Muscle of leg (tissue), 11 donors: ENCODE data around the gene SYT15. TPM values are rescaled to one million over a fixed set of nuclear protein-coding genes. Genes with fewer than 3 reads are reported as not detected.
"Not testable (repeated sequence)": the region's sequence is repeated elsewhere in the genome, so short reads cannot be mapped to it uniquely, and the experiment has no call there.

Experiments used
- DNase-seq: peaks from one replicate; pipeline ENCODE4 v3.0.0; 2013
- H3K27ac ChIP-seq: one replicate; pipeline ENCODE4 v1.5.1; 2013; ENCODE audit warnings: mild to moderate bottlenecking, low read length, control low read depth
- H3K27me3 ChIP-seq: one replicate; pipeline ENCODE4 v1.6.1; 2013; ENCODE audit warnings: low read length; ENCODE audit not compliant: control insufficient read depth, insufficient read depth
- H3K36me3 ChIP-seq: one replicate; pipeline ENCODE4 v1.6.1; 2013; ENCODE audit warnings: low read length; ENCODE audit not compliant: control insufficient read depth, insufficient read depth
- H3K4me1 ChIP-seq: one replicate; pipeline ENCODE4 v1.6.1; 2013; ENCODE audit warnings: low read length; ENCODE audit not compliant: control insufficient read depth, insufficient read depth
- H3K4me3 ChIP-seq: one replicate; pipeline ENCODE4 v1.5.1; 2013; ENCODE audit warnings: low read length, control low read depth
- H3K9me3 ChIP-seq: replicated peaks from 2 replicates; pipeline ENCODE4 v1.6.1; 2013; ENCODE audit warnings: low read depth, low read length; ENCODE audit not compliant: control insufficient read depth
- WGBS: methylation state at CpG from one replicate; pipeline ENCODE4 v1.1.5; 2013; ENCODE audit warnings: missing lambda C conversion rate; ENCODE audit not compliant: insufficient coverage; 5-methylcytosine and 5-hydroxymethylcytosine counted together
- polyA plus RNA-seq, 8 donors: library from polyadenylated mRNA; unstranded; fragments of 120-200 nt; gene quantifications; one replicate each; pipeline versions ENCODE4 v1.2.1 to v1.2.3, GENCODE V29; 2013; ENCODE audit warnings: inconsistent platforms in 1 of 8, low replicate concordance in 1 of 8; ENCODE audit not compliant: insufficient read length in 8 of 8, insufficient read depth in 1 of 8
- total RNA-seq: library from RNA; stranded (reverse); fragments of 120-200 nt; gene quantifications from one replicate; pipeline ENCODE4 v1.2.4, GENCODE V29; 2013

SYT15 gene
- total and polyA plus RNA-seq, 9 donors = 1.1 to 5.2 (median 3.8) TPM

- H3K4me1 ChIP-seq, H3K27ac ChIP-seq, H3K9me3 ChIP-seq, H3K36me3 ChIP-seq, H3K27me3 ChIP-seq, DNase-seq, H3K4me3 ChIP-seq: not testable (repeated sequence)
- no CpG with 5 or more reads among the region's 13 CpGs for WGBS
These were observed 14.4 kb downstream of the SYT15 start for GRCh38 chr10:46593307-46593706.

- no CpG with 5 or more reads among the region's 6 CpGs for WGBS
- not testable (repeated sequence) for H3K9me3 ChIP-seq, H3K27ac ChIP-seq, H3K4me1 ChIP-seq, H3K4me3 ChIP-seq, H3K27me3 ChIP-seq, H3K36me3 ChIP-seq, DNase-seq
These were observed 15.6 kb downstream of the SYT15 start for GRCh38 chr10:46594453-46595063.

- not testable (repeated sequence) for H3K36me3 ChIP-seq, H3K9me3 ChIP-seq, H3K4me3 ChIP-seq, H3K4me1 ChIP-seq, H3K27me3 ChIP-seq, H3K27ac ChIP-seq
- WGBS = no CpG with 5 or more reads among the region's 4 CpGs
- DNase-seq = peak; percentile 48
These were observed 17.6 kb downstream of the SYT15 start for GRCh38 chr10:46596570-46596969.

DNA sequence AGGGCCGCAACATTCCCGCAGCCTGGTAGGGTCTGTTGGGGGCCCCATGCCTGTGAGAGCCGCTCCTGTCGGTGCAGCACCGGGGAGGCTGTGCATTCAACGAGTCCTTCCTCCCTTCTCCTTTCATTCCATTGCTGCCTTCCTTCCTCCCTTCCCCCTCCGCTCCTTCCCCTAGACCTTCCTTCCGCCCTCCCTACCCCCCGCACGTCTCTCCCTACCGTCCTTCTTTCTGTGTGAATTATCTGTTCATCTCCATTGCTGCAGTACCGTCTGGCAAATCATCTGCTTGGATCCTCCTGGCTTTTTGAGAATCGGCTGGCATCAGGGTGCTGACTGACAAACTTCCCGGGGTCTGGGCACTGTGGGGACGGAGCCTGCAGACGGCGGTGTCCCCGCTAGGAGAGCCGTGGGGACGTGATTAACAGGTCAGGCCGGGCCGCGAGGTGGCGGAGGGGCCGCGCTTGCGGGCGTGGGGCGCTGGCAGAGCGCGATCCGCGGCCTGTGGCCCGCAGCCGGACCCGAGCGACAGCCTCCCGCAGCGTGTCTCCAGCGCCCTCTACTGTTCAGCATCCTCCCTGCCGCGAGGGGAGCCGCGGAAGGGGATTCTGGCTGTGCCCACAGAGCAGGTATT, 18.8 kb downstream of the SYT15 start:
- peak overlapping the region; percentile 5 for H3K4me3 ChIP-seq
- WGBS = no CpG with 5 or more reads among the region's 44 CpGs
- H3K27ac ChIP-seq, H3K4me1 ChIP-seq, H3K27me3 ChIP-seq, H3K9me3 ChIP-seq, DNase-seq, H3K36me3 ChIP-seq: not testable (repeated sequence)

GRCh38 chr10:46600516-46600915, 21.6 kb downstream of the SYT15 start:
- H3K4me1 ChIP-seq, H3K27me3 ChIP-seq, H3K36me3 ChIP-seq, H3K9me3 ChIP-seq, DNase-seq, H3K27ac ChIP-seq, H3K4me3 ChIP-seq: not testable (repeated sequence)
- whole genome bisulfite sequencing = no CpG with 5 or more reads among the region's 1 CpG

DNA sequence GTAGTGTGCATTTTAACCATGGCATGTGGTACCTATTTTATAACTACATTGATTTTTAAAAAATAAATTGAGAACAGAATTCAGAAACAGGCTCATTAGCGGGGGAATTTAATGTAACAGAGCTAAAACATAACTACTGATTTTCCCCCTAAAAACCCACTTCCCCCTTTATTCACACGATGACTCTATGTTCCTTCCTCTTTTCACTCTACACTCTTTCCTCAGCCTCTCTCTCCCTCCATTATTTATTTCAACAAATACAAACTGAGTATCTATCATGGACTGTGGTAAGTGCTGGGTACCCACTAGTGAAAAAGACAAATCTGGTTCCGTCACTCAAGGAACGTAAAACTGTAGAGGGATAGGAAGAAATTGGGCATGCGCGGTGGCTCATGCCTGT, 36.6 kb downstream of the SYT15 start:
- H3K27me3 ChIP-seq, H3K36me3 ChIP-seq, DNase-seq, H3K27ac ChIP-seq, H3K9me3 ChIP-seq, H3K4me3 ChIP-seq, H3K4me1 ChIP-seq: not testable (repeated sequence)
- no CpG with 5 or more reads among the region's 6 CpGs for WGBS

GRCh38 chr10:46616227-46616626, 37.3 kb downstream of the SYT15 start:
- WGBS = no CpG with 5 or more reads among the region's 3 CpGs
- H3K4me1 ChIP-seq, H3K27me3 ChIP-seq, H3K4me3 ChIP-seq, DNase-seq, H3K9me3 ChIP-seq, H3K36me3 ChIP-seq, H3K27ac ChIP-seq: not testable (repeated sequence)

DNA sequence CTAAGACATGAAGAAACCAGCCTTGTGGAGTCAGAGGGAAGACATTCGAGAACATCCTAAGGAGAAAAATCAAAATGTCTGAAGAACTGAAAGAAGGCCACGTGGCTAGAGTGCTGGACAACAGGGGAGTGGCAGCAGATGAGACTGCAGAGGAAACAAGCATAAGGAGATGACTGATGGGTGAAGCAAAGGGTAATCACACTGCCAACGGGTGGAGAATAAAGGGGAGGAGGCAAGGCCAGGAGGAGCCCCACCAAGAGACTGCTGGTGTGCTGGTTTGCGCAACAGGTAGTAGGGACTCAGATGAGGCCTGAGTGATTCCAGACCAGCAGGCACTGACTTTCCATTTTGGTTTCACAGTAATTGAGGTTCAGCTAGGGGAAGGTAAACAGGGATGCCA, 38.2 kb downstream of the SYT15 start:
- not testable (repeated sequence) for H3K36me3 ChIP-seq, H3K9me3 ChIP-seq, DNase-seq, H3K4me3 ChIP-seq, H3K27ac ChIP-seq, H3K4me1 ChIP-seq, H3K27me3 ChIP-seq
- WGBS = 71% methylated on average over 1 of the region's 4 CpGs

- not testable (repeated sequence) for H3K36me3 ChIP-seq, H3K4me3 ChIP-seq, DNase-seq, H3K27ac ChIP-seq, H3K9me3 ChIP-seq, H3K27me3 ChIP-seq, H3K4me1 ChIP-seq
- WGBS = no CpG with 5 or more reads among the region's 3 CpGs
These were observed 39.0 kb downstream of the SYT15 start for GRCh38 chr10:46617913-46618312.

GRCh38 chr10:46623899-46624654, 45.1 kb downstream of the SYT15 start:
- not testable (repeated sequence) for H3K27me3 ChIP-seq, DNase-seq, H3K4me3 ChIP-seq, H3K9me3 ChIP-seq, H3K4me1 ChIP-seq, H3K36me3 ChIP-seq, H3K27ac ChIP-seq
- no CpG with 5 or more reads among the region's 8 CpGs for WGBS
